Neural crest cell (in vitro differentiated cells): ENCODE data around the gene JKAMP. TPM values are rescaled to one million over a fixed set of nuclear protein-coding genes. Genes with fewer than 3 reads are reported as not detected.

Experiments
- DNase-seq: peaks from one replicate; pipeline ENCODE4 v3.0.0; 2021; ENCODE audit warnings: low read depth, mixed read lengths, low spot score
- H3K27ac Mint-ChIP-seq: one replicate; pipeline ENCODE4 v1.8.0; 2021; ENCODE audit warnings: mild to moderate bottlenecking, mixed read lengths; ENCODE audit not compliant: unreplicated experiment
- H3K27me3 Mint-ChIP-seq: 2 replicates; pipeline ENCODE4 v1.8.0; 2021; ENCODE audit warnings: low read depth, mild to moderate bottlenecking, mixed read lengths
- H3K36me3 Mint-ChIP-seq: 2 replicates; pipeline ENCODE4 v1.8.0; 2021; ENCODE audit warnings: low read depth, mild to moderate bottlenecking, mixed read lengths
- H3K4me1 Mint-ChIP-seq: 2 replicates; pipeline ENCODE4 v1.8.0; 2021; ENCODE audit warnings: mixed read lengths
- H3K4me3 Mint-ChIP-seq: one replicate; pipeline ENCODE4 v1.8.0; 2021; ENCODE audit warnings: mild to moderate bottlenecking, mixed read lengths
- H3K9me3 Mint-ChIP-seq: 2 replicates; pipeline ENCODE4 v1.8.0; 2021; ENCODE audit warnings: mixed read lengths
- total RNA-seq: library from RNA; stranded (reverse); gene quantifications from 2 replicates; pipeline ENCODE4 v1.2.1, GENCODE V29; 2021
- TF ChIP-seq, protein P1 (sequence below): fragments of 200-600 bp; sonication (generic); conservative IDR thresholded peaks from 2 replicates; pipeline ENCODE4 v1.5.0; 2021; ENCODE audit warnings: antibody characterized with exemption, mild to moderate bottlenecking

JKAMP gene
- total RNA-seq, 1 donor from 2014 or later, result 43.6 TPM

DNA sequence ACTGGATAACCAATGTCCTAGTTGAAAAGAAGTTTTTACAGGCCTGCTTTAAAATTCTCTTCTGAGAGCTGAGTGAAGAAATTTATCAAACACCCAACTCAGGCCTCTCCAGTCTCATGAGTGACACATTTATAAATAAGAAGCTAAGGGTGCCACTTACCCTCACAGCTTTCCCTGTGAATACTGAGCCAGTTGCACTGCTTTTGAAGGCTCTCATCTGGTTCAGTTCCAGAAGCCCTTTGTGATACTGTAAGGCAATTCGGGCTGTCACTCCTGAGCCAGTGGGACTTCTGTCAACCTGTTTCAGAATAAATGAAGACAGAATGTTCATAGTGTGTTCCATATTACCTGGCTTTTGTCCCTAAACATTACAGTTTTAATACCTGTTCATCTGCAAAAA, 8.6 kb upstream of the JKAMP start:
- no peak for DNase-seq
- no peak overlapping the region for H3K4me3 Mint-ChIP-seq
- H3K27ac Mint-ChIP-seq, result no peak overlapping the region
- H3K27me3 Mint-ChIP-seq, result no peaks in the 10 kb centered on the region
- no peaks in the 10 kb centered on the region for H3K9me3 Mint-ChIP-seq
- peaks cover 8% of the 10 kb centered on the region for H3K4me1 Mint-ChIP-seq
- H3K36me3 Mint-ChIP-seq, result no peaks in the 10 kb centered on the region
- TF ChIP-seq, protein P1, sequence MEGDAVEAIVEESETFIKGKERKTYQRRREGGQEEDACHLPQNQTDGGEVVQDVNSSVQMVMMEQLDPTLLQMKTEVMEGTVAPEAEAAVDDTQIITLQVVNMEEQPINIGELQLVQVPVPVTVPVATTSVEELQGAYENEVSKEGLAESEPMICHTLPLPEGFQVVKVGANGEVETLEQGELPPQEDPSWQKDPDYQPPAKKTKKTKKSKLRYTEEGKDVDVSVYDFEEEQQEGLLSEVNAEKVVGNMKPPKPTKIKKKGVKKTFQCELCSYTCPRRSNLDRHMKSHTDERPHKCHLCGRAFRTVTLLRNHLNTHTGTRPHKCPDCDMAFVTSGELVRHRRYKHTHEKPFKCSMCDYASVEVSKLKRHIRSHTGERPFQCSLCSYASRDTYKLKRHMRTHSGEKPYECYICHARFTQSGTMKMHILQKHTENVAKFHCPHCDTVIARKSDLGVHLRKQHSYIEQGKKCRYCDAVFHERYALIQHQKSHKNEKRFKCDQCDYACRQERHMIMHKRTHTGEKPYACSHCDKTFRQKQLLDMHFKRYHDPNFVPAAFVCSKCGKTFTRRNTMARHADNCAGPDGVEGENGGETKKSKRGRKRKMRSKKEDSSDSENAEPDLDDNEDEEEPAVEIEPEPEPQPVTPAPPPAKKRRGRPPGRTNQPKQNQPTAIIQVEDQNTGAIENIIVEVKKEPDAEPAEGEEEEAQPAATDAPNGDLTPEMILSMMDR, result no peak

DNA sequence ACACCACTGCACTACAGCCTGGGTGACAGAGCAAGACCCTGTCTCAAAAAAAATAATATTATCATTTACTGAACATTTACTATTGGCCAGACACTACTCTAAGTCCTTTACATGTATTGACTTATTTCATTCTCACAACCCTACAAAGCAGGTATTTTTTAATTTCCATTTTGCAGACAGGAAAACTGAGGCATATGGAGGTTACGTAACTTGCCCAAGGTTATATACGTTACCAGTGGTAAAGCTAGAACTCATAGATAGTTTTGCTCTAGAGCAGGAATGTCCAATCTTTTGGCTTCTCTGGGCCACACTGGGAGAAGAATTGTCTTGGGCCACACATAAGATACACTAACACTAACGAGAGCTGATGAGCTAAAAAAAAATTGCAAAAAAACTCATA, 5.8 kb upstream of the JKAMP start:
- Mint-ChIP-seq H3K4me3 (no peak overlapping the region), H3K27ac (no peak overlapping the region), H3K27me3 (no peaks in the 10 kb centered on the region), H3K9me3 (no peaks in the 10 kb centered on the region), H3K36me3 (no peaks in the 10 kb centered on the region), H3K4me1 (peaks cover 32% of the 10 kb centered on the region)
- TF ChIP-seq, protein P1, result no peak
- DNase-seq, result no peak

DNA sequence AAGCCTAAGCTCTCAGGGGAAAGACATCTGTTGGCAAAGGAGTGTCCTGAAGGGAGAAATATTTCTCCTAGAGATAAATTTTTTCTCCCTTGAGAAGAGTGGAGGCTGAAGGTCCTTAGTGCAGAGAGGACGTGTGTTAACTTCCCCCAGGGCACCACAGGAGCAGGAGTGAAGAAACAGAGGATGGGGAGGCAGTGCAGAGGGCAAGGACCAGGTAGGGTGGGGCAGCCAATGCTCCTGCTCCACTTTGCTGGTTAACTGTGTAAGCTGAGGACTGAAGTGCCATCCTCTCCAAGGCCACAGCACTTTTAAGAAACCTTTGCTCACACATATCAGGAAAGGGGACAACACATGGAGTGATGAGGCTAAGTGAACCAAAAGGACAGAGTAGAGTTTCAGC, 4.2 kb upstream of the JKAMP start:
- no peaks in the 10 kb centered on the region for H3K27me3 Mint-ChIP-seq
- TF ChIP-seq, protein P1, result no peak
- peaks cover 33% of the 10 kb centered on the region for H3K4me1 Mint-ChIP-seq
- no peaks in the 10 kb centered on the region for H3K36me3 Mint-ChIP-seq
- H3K9me3 Mint-ChIP-seq, result no peaks in the 10 kb centered on the region
- H3K4me3 Mint-ChIP-seq, result peak overlapping the region; percentile 32
- DNase-seq, result no peak
- H3K27ac Mint-ChIP-seq, result peak overlapping the region; percentile 60

DNA sequence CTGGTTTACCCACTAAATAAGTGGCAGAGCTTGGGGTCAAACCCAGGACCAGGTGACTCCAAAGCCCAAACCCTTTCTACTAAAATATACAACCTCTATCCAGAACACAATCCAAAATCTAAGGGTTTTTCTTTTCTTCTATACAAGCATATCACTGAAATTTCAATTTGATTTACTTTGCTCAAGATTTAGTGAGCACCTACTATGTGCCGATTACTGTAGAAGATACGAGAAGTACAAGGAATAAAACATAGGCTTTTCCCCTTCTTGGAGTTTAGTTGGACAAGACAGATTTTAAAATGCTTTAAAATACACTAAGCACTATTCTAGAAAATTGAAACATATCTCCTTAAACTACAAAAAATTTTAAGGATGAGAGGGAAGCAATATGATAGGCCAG, 2.9 kb upstream of the JKAMP start:
- H3K4me3 Mint-ChIP-seq, result peak overlapping the region; percentile 98
- no peak overlapping the region for H3K27ac Mint-ChIP-seq
- no peaks in the 10 kb centered on the region for H3K36me3 Mint-ChIP-seq
- TF ChIP-seq, protein P1, result no peak
- no peaks in the 10 kb centered on the region for H3K9me3 Mint-ChIP-seq
- no peaks in the 10 kb centered on the region for H3K27me3 Mint-ChIP-seq
- H3K4me1 Mint-ChIP-seq, result peaks cover 42% of the 10 kb centered on the region
- DNase-seq, result no peak

DNA sequence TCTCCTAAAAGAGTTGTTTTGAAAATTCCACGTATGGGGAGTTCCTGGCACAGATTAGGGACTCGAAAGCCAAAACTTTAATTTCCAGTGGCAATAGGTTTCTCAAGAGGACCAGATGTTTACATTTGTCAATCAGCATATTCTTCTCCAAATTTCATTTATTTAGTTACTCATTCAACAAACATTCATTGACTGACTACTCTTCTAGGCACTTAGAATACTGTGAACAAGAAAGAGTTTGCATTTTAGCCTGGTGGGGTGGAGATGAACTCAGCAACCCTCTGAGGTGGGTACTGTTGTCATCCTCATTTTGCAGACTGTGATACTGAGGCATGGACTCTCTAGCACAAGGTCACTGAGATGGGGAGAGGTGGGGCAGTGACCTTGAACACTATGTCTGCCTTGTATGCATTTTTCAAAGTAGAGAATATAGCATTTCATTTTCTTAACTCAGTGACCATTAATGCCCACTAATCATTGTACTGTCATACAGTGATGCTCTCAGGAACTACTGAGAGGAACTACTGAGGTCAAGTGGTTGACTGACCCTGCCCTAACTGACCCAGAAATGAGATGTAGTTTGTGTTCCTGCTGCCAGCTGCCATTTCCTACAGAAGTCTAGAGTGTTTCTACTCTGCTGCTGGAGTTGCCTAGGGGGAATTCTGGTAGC, 2.3 kb upstream of the JKAMP start:
- peaks cover 44% of the 10 kb centered on the region for H3K4me1 Mint-ChIP-seq
- H3K9me3 Mint-ChIP-seq, result no peaks in the 10 kb centered on the region
- DNase-seq, result no peak
- no peaks in the 10 kb centered on the region for H3K36me3 Mint-ChIP-seq
- peak overlapping the region; percentile 98 for H3K4me3 Mint-ChIP-seq
- H3K27ac Mint-ChIP-seq, result no peak overlapping the region
- TF ChIP-seq, protein P1, result no peak
- H3K27me3 Mint-ChIP-seq, result no peaks in the 10 kb centered on the region
